ENCODE data around the gene RIPK3. TPM values are rescaled to one million over a fixed set of nuclear protein-coding genes. Genes with fewer than 3 reads are reported as not detected.
A peak's percentile ranks its signal among the peaks of the same experiment; 100 is the strongest.
"Not testable (repeated sequence)": the region's sequence is repeated elsewhere in the genome, so short reads cannot be mapped to it uniquely, and the experiment has no call there.

The RIPK3 gene
- 1 to 10 TPM; 5.4 to 6.3 TPM for total RNA-seq

DNA sequence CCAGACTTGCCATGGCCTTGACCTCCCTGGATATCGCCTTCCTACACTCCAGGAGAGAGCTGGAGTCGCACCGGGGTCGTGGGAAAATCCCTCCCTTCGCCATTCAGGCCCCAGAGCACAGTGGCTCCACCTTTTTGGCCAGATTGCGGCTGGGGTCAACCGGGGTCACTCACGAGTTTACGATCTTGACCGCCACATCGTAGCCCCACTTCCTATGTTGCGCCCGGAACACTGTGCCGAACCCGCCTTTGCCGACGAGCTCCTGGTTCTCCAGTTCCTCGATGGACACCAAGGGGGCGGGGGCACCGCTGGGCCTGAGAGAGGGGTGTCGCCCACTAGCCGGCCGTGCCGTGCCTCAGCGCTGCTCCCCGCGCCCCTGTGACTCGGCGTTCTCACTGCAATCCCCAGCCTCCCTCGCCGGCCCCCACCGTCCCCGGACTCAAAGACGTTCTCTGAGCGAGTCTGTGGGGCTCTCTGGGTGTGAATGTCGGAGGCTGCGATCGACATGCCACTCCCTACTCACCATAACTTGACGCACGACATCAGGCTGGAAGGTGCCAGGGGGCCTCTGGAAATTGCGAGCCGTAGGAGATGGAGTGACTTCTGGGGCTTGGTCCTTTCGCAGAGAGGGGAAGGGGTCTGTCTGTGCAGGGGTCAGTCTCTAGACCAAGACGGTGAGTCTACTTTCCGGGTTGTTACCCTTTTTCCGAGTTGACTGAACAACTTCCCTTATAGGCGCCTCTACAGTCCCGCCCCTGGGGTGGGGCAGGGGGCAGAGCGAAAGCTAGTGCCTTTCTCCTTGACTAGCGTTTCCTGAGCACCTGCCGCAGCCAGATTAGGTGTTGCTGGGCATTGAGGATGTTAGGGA, at the start of gene RIPK3:
TSS of gene RIPK3 (minus strand) at position 708 of the 868 bp plus-strand sequence. CDS start at position 543, 165 bp downstream.
- Mint-ChIP-seq H3K36me3 (peaks cover 4% of the 10 kb centered on the region), H3K9me3 (no peaks in the 10 kb centered on the region), H3K27me3 (peaks cover 11% of the 10 kb centered on the region), H3K4me1 (peaks cover 22% of the 10 kb centered on the region), H3K27ac (peak within 1 kb of the TSS; percentile 76), H3K4me3 (peak within 1 kb of the TSS; percentile 85)
- peak; percentile 66 for DNase-seq

DNA sequence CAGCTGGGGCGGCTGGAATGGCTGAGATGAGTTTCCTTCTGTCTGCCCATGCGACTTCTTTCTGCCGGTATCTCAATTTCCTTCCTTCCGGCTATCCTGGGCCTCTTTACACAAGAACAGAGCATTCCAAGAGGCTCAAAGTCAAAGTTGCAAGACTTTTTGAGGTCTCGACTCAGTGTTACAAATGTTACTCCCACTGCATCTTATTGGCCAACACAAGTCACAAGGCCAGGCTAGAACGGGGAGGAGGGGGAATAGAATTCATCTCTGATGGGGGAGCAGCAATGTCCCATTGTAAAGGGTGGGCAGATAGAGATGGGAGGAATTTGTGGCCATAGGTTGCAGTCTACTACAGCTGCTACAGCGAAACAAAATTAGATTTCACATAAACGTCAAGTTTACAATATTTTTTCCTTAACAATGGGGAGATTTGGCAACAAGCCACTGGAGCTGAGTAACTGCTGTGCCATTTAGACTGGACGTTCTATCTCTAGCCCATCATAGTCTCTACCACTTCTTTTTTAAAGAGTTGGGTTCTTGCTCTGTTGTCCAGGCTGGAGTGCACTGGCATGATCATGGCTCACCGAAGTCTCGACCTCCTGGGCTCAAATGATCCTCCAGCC, 49.5 kb upstream of the RIPK3 start:
- H3K27me3 Mint-ChIP-seq = peaks cover 8% of the 10 kb centered on the region
- H3K4me3 Mint-ChIP-seq = no peak overlapping the region
- no peaks in the 10 kb centered on the region for H3K4me1 Mint-ChIP-seq
- H3K36me3 Mint-ChIP-seq = no peaks in the 10 kb centered on the region
- no peak for DNase-seq
- no peaks in the 10 kb centered on the region for H3K9me3 Mint-ChIP-seq
- no peak overlapping the region for H3K27ac Mint-ChIP-seq

DNA sequence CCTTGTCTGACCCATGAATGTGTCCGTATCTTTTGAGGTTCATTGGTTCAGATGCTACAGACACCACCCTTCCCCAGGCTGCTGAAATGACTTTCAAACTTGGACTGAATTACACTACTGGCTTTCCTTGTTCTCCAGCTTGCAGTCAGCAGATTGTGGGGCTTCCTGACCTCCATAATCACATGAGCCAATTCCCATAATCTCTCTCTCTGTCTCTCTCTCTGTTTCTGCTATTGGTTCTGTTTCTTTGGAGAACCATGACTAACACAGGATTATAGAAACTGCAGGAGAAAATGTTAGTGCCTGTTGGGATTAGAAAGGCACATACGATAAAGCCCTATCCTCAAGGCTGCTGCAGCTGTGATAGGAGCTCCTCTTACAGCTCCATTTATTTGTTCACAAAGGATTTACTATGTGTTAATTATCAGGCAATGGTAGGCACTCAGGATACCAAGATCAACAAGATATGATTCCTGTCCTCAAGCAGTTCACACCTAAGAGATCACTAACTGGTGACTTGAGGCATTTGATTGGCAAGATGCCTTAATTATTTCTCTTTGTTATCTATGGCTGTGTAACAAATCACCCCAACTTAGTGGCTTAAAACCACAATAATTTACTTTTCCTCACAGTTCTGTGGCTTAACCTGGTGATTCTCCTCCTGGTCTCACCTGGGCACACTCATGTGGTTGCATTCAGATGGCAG, 48.8 kb upstream of the RIPK3 start:
- Mint-ChIP-seq H3K27ac (no peak overlapping the region), H3K36me3 (no peaks in the 10 kb centered on the region), H3K9me3 (no peaks in the 10 kb centered on the region), H3K27me3 (peaks cover 8% of the 10 kb centered on the region), H3K4me3 (no peak overlapping the region), H3K4me1 (no peaks in the 10 kb centered on the region)
- no peak for DNase-seq

DNA sequence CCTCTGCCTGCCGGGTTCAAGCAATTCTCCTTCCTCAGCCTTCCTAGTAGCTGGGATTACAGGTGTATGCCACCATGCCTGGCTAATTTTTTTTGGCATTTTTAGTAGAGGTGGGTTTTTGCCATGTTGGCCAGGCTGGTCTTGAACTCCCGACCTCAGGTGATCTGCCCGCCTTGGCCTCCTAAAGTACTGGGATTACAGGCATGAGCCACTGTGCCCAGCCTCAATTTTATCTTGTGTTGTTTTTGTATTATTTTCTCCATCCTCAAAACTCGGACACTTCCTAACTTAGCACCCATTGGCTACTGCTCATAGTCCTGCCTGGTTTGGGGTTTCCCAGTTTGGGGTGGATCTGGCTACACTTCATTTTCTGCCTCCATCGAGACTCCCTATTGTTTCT, 47.8 kb upstream of the RIPK3 start:
- H3K36me3 Mint-ChIP-seq, H3K27me3 Mint-ChIP-seq, H3K4me3 Mint-ChIP-seq, H3K9me3 Mint-ChIP-seq, H3K27ac Mint-ChIP-seq, DNase-seq, H3K4me1 Mint-ChIP-seq: not testable (repeated sequence)

DNA sequence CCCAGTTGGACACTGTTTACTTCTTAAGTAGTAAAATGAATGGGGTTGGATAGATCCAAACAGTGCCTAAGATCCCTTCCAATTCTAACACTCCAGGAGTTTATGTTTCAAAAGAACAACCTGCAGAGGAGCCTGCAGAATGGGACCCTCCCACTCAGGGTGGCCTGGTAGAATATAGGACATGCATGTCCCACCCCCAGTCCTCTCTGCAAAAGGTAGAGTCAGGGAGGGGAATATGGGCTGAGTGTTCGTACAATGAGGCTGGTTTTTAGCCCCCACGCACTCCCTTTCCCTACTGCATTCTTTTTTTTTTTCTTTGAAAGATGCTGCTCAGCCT, 47.2 kb upstream of the RIPK3 start:
- no peaks in the 10 kb centered on the region for H3K36me3 Mint-ChIP-seq
- no peaks in the 10 kb centered on the region for H3K4me1 Mint-ChIP-seq
- DNase-seq = no peak
- H3K9me3 Mint-ChIP-seq = no peaks in the 10 kb centered on the region
- no peak overlapping the region for H3K4me3 Mint-ChIP-seq
- H3K27me3 Mint-ChIP-seq = peaks cover 8% of the 10 kb centered on the region
- H3K27ac Mint-ChIP-seq = no peak overlapping the region

DNA sequence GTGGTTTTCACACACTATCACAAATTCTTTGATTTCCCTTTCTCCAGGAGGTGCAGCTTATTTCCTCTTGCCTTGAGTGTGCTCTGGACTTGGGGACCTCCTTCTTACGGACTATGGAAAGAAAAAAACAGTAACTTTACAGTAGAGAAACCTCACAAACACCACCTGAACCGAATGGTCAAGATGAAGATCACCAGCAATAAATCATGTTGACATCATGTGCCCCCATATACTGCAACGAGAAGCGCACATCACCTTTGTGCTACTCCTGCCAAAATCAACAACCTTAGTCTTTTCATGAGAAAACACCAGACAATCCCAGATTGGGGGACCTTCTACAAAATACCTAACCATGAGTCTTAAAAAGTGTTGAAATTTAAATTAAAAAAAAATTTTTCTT, 45.7 kb upstream of the RIPK3 start:
- no peak for DNase-seq
- peaks cover 3% of the 10 kb centered on the region for H3K4me1 Mint-ChIP-seq
- H3K9me3 Mint-ChIP-seq = no peaks in the 10 kb centered on the region
- no peaks in the 10 kb centered on the region for H3K36me3 Mint-ChIP-seq
- H3K27me3 Mint-ChIP-seq = no peaks in the 10 kb centered on the region
- no peak overlapping the region for H3K27ac Mint-ChIP-seq
- H3K4me3 Mint-ChIP-seq = no peak overlapping the region

DNA sequence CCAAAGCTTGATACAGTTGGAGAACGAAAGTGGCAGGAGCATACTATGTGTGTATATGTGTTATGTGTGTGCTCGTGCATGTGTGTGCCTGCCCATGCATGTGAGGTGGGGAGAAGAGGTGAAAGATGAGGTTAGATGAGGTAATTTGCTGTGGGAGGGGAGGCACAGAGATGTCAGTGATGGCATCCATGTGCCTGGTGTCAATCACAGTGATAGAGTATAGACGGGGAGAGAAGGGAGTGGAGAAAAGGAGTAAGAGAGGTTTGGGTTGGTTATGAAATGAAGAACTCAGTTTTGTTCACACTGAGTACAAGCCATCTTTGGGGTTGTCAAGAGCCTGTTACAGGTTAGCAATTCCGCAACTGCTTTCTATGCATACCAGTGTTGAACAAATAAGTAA, 44.4 kb upstream of the RIPK3 start:
- no peak overlapping the region for H3K27ac Mint-ChIP-seq
- H3K27me3 Mint-ChIP-seq = no peaks in the 10 kb centered on the region
- H3K4me3 Mint-ChIP-seq = no peak overlapping the region
- peaks cover 3% of the 10 kb centered on the region for H3K4me1 Mint-ChIP-seq
- H3K36me3 Mint-ChIP-seq = no peaks in the 10 kb centered on the region
- DNase-seq = no peak
- H3K9me3 Mint-ChIP-seq = no peaks in the 10 kb centered on the region

DNA sequence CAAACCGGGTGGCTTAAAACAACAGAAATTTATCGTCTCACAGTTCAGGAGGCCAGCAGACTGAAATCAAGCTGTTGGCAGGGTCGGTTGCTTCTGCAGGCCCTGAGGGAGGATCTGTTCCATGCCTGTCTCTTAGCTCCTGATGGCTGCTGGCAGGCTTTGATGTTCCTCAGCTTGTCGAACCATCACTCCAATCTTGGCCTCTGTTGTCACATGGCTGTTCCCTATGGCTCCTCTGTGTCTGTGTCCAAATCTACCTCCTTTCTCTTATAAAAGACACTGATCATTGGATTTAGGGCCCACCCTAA, 42.2 kb upstream of the RIPK3 start:
- Mint-ChIP-seq H3K4me3 (no peak overlapping the region), H3K27me3 (no peaks in the 10 kb centered on the region), H3K36me3 (no peaks in the 10 kb centered on the region), H3K4me1 (peaks cover 3% of the 10 kb centered on the region), H3K9me3 (no peaks in the 10 kb centered on the region), H3K27ac (no peak overlapping the region)
- no peak for DNase-seq

DNA sequence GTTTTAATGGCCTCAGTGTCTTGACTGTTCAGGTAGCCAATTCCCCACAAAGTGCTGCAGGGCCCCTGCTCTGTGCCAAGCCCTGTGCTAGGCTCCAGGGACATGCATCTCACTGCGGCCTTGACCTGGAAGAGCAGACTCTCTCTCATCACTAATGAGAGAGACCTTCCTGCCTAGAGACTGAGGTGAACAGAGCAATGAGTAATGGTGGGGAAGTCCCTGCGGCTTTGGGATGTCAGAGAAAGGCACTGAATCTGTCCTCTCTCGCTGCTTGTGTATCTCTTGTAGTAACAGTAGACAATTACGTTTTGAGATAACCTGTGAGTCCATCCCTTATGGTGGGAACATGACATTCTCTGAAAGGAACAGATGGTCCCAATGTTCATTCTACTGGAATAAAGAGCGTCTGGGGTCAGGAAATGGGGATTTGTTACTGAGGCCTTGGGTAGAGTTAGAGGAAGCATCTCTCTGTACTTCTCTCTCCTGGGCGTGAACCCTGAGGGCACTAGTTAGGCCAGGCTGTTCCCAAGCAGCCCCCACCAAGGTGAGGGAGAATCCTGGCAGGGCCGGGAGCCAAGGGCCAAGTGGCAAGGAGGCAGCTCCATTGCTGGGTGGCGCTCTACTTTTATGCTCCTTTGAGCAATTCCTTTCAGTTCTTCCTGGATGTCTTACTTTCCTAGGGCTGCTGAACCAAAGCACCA, 41.7 kb upstream of the RIPK3 start:
- Mint-ChIP-seq H3K4me1 (peaks cover 3% of the 10 kb centered on the region), H3K27ac (no peak overlapping the region), H3K27me3 (no peaks in the 10 kb centered on the region), H3K9me3 (no peaks in the 10 kb centered on the region), H3K36me3 (no peaks in the 10 kb centered on the region), H3K4me3 (no peak overlapping the region)
- no peak for DNase-seq

DNA sequence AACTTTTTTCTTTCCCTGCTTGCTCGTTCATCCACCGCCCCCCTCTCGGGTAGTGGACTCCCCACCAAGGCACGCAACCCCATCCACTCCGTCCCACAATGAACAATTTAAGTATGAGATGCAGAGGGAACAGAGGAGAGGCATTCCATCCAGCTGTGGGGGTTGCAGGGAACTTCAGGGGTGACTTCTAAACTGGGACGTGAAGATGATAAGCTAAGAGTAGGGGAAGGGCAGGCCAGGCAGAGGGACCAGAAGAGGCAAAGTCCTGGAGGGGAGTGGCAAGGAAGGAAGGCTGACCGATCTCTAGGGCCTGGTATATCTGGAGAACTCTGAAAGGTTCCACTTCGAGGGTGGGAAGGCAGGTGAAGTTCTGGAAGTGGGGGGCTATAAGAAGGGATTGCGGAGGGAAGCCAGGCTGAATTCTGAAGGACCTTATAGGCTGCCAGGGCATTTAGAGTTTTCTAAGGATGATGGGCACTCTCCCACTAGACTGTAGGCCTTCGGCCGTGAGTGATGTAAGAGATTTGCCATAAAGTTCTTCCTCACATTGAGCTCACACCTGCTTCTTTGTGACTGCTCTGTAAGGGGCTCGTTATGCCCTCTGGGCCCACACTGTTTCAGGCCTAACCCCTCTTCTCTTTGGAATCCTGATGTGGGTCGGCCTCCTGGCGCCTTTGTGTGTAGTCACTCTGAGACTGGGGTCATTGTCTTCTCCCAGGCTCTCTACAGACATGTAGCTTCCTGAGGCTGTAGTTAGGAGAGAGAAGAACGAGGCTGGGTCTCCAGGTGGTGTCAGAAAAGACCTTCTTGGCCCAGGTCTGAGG, 40.3 kb upstream of the RIPK3 start:
- Mint-ChIP-seq H3K36me3 (no peaks in the 10 kb centered on the region), H3K9me3 (no peaks in the 10 kb centered on the region), H3K27ac (no peak overlapping the region), H3K4me3 (no peak overlapping the region), H3K4me1 (peaks cover 3% of the 10 kb centered on the region), H3K27me3 (peaks cover 4% of the 10 kb centered on the region)
- no peak for DNase-seq

DNA sequence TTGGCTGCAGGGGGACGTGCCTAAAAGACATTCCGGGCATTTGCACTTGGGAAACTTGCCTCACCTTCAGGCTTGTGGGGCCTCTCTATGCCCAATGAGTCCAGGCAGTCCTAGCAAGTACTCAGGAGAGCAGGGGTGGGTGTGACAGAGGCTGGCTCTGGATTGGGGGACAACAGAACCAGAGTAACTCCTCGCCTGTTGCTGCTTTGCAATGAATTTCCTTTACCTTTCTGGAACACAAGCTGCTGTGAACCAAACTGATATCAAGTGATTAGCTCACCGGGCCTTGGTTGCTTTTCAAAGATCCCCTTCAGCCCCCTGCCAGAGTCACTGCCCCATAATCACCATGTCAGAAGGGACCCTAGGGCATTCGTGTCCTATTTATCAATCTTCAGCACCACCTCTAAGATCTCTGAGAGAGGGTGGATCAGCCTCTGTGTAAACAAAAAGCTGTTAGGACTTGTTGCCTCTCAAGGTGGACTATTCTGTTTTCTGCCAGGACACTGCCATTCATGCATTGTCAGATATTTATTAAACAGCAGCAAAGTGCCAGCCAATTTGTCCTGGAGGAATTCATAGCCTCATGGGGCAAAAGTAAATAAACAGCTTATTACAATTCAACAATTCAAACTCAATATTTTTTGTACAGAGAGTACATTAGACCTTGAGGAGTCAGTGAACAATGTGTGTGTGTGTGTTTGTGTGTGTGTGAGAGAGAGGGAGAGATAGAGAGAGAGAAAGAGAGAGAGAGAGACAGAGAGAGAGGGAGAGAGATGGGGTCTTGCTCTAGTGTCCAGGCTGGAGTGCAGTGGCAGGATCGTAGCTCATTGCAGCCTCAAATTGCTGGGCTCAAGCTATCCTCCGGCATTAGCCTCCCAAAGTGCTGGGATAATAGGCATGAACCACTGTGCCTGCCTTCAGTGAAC, 39.5 kb upstream of the RIPK3 start:
- no peak overlapping the region for H3K4me3 Mint-ChIP-seq
- peaks cover 3% of the 10 kb centered on the region for H3K4me1 Mint-ChIP-seq
- H3K27ac Mint-ChIP-seq = no peak overlapping the region
- no peaks in the 10 kb centered on the region for H3K9me3 Mint-ChIP-seq
- DNase-seq = no peak
- peaks cover 4% of the 10 kb centered on the region for H3K27me3 Mint-ChIP-seq
- no peaks in the 10 kb centered on the region for H3K36me3 Mint-ChIP-seq

DNA sequence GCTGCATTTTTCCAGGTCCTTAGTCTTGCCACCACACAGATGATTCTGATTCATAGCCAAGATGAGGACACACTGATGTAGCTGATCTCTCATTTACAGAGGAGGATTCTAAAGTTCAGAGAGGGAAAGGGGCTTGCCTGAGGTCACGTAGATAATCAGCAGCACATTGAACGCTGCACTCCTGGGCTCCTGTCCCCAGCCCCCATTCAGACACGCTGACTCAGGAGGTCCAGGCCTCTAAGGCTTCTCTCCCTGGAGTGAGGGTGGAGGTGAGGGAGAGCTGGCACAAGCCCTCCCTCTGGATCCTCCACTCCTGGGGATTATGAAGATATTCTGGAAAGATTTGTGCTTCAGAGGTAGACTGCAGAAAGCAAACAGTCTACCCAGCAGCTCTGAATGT, 38.5 kb upstream of the RIPK3 start:
- no peak overlapping the region for H3K27ac Mint-ChIP-seq
- no peak overlapping the region for H3K4me3 Mint-ChIP-seq
- peaks cover 4% of the 10 kb centered on the region for H3K27me3 Mint-ChIP-seq
- peaks cover 3% of the 10 kb centered on the region for H3K4me1 Mint-ChIP-seq
- no peak for DNase-seq
- no peaks in the 10 kb centered on the region for H3K36me3 Mint-ChIP-seq
- no peaks in the 10 kb centered on the region for H3K9me3 Mint-ChIP-seq

DNA sequence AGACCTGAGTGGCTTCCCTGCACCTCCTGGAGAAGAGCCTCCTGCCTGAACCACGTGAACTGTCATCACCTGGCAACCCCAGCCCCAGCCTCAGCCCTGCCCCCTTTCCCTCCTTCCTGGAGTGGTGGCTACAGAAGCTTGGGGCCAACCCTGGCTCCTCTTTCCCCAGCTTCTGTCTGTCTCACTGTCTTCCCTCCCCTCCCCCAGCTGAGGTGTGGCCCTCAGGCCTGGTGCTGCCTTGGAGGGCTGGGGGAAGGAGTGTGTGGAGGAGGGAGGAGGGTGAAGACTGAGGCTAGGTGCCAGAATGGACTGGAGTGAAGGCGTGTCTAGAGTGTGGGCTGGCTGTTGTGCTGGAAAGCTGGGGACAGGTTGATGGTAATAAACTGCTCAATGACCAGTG, 37.9 kb upstream of the RIPK3 start:
- Mint-ChIP-seq H3K27me3 (peaks cover 4% of the 10 kb centered on the region), H3K4me1 (peaks cover 3% of the 10 kb centered on the region), H3K27ac (no peak overlapping the region), H3K9me3 (no peaks in the 10 kb centered on the region), H3K36me3 (no peaks in the 10 kb centered on the region), H3K4me3 (no peak overlapping the region)
- DNase-seq = no peak

DNA sequence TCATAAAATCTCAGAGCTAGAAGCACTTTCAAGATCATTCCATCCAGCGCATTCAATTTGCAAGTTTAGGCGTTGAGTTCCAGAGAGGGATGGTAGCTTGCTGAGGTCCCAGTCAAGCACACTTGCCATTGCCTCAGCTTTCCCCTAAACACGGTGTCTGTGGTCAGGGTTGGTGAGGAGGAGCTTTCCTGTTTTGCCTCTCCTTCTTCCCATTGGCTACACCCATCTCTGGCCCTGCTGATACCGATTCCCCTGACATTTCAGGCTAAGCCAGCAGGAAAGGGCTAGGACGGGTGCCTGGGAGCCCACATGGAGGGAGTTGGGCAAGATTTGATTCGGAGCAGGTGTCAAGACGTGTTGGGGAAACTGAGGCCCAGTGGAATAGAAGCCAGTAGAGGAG, 37.3 kb upstream of the RIPK3 start:
- Mint-ChIP-seq H3K4me3 (no peak overlapping the region), H3K27ac (no peak overlapping the region), H3K36me3 (no peaks in the 10 kb centered on the region), H3K4me1 (peaks cover 3% of the 10 kb centered on the region), H3K27me3 (peaks cover 4% of the 10 kb centered on the region), H3K9me3 (no peaks in the 10 kb centered on the region)
- DNase-seq = no peak
